Mammary microvascular endothelial cell (primary cell): Measurements from ENCODE around the gene CATSPERE. TPM values are rescaled to one million over a fixed set of nuclear protein-coding genes. Genes with fewer than 3 reads are reported as not detected.

Experiments
- total RNA-seq: library from RNA; depleted of rRNA; stranded (reverse); fragments of >200 nt; gene quantifications from 2 replicates; pipeline ENCODE4 v1.2.3, GENCODE V29; 2015

CATSPERE gene, protein sequence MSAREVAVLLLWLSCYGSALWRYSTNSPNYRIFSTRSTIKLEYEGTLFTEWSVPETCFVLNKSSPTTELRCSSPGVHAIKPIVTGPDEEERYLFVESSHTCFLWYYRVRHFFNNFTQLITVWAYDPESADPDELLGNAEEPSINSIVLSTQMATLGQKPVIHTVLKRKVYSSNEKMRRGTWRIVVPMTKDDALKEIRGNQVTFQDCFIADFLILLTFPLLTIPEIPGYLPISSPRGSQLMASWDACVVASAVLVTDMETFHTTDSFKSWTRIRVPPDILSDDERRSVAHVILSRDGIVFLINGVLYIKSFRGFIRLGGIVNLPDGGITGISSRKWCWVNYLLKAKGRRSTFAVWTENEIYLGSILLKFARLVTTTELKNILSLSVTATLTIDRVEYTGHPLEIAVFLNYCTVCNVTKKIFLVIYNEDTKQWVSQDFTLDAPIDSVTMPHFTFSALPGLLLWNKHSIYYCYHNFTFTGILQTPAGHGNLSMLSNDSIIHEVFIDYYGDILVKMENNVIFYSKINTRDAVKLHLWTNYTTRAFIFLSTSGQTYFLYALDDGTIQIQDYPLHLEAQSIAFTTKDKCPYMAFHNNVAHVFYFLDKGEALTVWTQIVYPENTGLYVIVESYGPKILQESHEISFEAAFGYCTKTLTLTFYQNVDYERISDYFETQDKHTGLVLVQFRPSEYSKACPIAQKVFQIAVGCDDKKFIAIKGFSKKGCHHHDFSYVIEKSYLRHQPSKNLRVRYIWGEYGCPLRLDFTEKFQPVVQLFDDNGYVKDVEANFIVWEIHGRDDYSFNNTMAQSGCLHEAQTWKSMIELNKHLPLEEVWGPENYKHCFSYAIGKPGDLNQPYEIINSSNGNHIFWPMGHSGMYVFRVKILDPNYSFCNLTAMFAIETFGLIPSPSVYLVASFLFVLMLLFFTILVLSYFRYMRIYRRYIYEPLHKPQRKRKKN
- total RNA-seq, result 0.05 and 0.13 TPM in 2 replicates

GRCh38 chr1:244461245-244462071 lies at the start of gene CATSPERE:
CATSPERE (plus strand) TSS chr1:244461273; CDS start chr1:244461430, 157 bp downstream.

DNA sequence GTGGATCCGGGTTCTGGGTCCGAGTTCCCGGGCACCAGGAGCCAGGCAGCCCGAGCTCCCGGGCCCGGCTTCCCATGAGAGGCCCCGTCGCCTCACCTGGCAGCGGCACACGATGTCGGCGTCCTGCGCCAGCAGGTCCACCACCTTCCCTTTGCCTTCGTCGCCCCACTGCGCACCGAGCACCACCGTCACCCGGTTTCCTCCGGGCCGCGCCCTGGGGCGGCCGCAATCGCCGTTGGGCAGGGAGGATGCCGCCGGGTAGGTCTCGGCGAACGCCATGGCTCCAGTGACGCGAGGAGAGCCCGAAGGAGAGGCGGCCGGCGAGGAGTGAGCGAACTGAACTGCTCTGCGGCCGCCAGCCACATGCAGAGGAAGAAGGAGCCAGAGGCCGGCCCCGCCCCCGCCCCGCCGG lies 9.5 kb upstream of the CATSPERE start, which contains the start of gene ADSS2:
Gene ADSS2 (minus strand): TSS at position 371 of the 412 bp plus-strand sequence. CDS start 92 bp downstream, at position 279.

DNA sequence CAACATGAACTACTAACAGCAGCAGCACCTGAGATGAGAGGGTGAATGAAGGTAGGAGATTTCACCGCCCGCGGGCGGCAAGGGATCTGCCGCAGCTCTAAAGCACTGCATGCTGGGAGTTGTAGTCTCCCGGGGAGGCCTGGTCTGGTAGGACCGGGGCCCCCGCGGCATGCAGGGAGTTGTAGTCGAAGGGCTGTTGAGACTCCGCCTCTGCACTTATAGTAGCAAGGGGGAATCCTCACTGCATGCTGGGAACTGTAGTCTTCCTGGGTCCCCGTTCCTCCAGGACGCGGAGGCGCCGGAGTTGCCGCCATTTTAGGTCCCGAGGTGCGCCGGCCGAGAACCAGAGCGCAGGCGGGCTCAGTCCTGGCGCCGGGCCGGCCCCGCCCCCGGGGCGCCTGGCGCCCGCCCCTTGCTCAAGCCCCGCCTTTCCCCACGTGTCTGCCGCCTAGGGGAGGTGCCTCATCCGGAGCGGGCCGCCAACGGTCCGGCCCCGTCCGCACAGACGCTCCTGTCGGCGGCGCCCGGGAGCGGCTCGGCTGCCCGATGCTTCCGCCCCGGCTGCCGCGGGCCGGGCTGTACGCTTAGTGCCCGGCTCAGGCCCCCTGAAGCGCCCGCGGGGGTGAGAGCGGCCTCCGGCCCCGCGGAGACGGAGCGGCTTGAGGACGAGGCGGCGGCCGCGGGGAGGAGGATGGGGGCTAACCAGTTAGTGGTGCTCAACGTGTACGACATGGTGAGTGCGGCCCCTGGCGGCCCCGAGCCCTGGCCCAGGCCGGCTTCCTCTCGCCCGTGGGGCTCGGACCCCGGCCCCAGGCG lies 191.8 kb downstream of the CATSPERE start, which contains the start of gene DESI2:
Gene DESI2 (plus strand): TSS at position 504 of the 816 bp plus-strand sequence. CDS start 188 bp downstream, at position 692.

Other genes with a start within 250 kb of the CATSPERE start
- gene ADSS2, start 9.4 kb upstream of the CATSPERE start, total RNA-seq, result 55.6 and 59.8 TPM in 2 replicates
- 42.7 and 45.4 TPM in 2 replicates for gene DESI2, start 191.9 kb downstream of the CATSPERE start, total RNA-seq